Measurements from ENCODE around the gene PEDS1.
"Not testable (repeated sequence)": the region's sequence is repeated elsewhere in the genome, so short reads cannot be mapped to it uniquely, and the experiment has no call there.

DNA sequence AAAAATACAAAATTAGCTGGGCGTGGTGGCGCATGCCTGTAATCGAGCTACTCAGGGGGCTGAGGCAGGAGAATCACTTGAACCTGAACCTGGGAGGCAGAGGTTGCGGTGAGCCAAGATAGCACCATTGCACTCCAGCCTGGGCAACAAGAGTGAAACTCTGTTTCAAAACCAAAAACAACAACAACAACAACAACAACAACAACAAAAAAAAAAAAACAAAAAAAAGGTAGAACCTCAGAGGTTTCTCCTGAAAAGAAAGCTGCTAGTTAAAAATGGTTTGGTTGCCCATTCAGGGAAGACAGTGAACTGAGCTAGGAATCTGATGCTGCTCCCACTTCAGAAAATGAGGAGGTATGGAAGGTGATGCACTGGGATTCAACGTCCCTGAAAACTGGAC lies 46.9 kb downstream of the PEDS1 start:
- TF ChIP-seq, protein P1, sequence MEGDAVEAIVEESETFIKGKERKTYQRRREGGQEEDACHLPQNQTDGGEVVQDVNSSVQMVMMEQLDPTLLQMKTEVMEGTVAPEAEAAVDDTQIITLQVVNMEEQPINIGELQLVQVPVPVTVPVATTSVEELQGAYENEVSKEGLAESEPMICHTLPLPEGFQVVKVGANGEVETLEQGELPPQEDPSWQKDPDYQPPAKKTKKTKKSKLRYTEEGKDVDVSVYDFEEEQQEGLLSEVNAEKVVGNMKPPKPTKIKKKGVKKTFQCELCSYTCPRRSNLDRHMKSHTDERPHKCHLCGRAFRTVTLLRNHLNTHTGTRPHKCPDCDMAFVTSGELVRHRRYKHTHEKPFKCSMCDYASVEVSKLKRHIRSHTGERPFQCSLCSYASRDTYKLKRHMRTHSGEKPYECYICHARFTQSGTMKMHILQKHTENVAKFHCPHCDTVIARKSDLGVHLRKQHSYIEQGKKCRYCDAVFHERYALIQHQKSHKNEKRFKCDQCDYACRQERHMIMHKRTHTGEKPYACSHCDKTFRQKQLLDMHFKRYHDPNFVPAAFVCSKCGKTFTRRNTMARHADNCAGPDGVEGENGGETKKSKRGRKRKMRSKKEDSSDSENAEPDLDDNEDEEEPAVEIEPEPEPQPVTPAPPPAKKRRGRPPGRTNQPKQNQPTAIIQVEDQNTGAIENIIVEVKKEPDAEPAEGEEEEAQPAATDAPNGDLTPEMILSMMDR (conservative IDR thresholded peaks at IDR 0.05; ENCODE audit: low read depth, low read length): not testable (repeated sequence)
- not testable (repeated sequence) for TF ChIP-seq EZH2 (IDR thresholded peaks at IDR 0.05; ENCODE audit: low read length, unreplicated experiment); EZH2phosphoT487 (IDR thresholded peaks at IDR 0.05; ENCODE audit: borderline replicate concordance, low read length)
